ENCODE data around the gene CZIB. TPM values are rescaled to one million over a fixed set of nuclear protein-coding genes. Genes with fewer than 3 reads are reported as not detected.

CZIB gene
- polyA plus RNA-seq, 1 experiment, result 75.8 TPM

DNA sequence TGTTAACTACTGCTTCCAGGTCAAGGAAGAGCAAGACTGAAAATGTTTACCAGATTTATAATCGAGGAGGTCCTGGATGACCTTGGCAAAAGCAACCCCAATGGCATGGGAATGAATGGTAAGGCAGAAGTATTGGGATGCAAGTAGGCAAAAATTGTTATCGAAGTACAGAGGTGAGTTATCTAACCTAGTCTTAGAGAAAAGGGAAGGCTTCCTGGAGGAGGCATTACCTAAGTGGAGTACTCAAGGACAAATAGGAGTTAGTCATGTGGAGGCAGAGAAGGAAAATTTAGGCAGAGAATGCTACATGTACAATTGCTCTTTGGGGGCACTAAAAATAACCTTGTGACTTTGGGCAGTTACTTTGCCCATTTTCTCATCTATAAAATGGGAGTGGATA is 21.4 kb upstream of the CZIB start:
- Histone ChIP-seq H3K4me3 (ENCODE audit: low read depth, low read length) (no peak overlapping the region), H3K27me3 (ENCODE audit: control insufficient read depth, insufficient read depth, low read length) (no peaks in the 10 kb centered on the region), H3K36me3 (ENCODE audit: control insufficient read depth, insufficient read depth, low read length) (no peaks in the 10 kb centered on the region)
- ChIA-PET CTCF (no interaction called here), POLR2A (no interaction called here)
- no peak for DNase-seq (ENCODE audit: low read depth)
- TF ChIP-seq, protein P1, sequence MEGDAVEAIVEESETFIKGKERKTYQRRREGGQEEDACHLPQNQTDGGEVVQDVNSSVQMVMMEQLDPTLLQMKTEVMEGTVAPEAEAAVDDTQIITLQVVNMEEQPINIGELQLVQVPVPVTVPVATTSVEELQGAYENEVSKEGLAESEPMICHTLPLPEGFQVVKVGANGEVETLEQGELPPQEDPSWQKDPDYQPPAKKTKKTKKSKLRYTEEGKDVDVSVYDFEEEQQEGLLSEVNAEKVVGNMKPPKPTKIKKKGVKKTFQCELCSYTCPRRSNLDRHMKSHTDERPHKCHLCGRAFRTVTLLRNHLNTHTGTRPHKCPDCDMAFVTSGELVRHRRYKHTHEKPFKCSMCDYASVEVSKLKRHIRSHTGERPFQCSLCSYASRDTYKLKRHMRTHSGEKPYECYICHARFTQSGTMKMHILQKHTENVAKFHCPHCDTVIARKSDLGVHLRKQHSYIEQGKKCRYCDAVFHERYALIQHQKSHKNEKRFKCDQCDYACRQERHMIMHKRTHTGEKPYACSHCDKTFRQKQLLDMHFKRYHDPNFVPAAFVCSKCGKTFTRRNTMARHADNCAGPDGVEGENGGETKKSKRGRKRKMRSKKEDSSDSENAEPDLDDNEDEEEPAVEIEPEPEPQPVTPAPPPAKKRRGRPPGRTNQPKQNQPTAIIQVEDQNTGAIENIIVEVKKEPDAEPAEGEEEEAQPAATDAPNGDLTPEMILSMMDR (IDR thresholded peaks at IDR 0.05; ENCODE audit: insufficient read depth, low read depth, low read length), result no peak

DNA sequence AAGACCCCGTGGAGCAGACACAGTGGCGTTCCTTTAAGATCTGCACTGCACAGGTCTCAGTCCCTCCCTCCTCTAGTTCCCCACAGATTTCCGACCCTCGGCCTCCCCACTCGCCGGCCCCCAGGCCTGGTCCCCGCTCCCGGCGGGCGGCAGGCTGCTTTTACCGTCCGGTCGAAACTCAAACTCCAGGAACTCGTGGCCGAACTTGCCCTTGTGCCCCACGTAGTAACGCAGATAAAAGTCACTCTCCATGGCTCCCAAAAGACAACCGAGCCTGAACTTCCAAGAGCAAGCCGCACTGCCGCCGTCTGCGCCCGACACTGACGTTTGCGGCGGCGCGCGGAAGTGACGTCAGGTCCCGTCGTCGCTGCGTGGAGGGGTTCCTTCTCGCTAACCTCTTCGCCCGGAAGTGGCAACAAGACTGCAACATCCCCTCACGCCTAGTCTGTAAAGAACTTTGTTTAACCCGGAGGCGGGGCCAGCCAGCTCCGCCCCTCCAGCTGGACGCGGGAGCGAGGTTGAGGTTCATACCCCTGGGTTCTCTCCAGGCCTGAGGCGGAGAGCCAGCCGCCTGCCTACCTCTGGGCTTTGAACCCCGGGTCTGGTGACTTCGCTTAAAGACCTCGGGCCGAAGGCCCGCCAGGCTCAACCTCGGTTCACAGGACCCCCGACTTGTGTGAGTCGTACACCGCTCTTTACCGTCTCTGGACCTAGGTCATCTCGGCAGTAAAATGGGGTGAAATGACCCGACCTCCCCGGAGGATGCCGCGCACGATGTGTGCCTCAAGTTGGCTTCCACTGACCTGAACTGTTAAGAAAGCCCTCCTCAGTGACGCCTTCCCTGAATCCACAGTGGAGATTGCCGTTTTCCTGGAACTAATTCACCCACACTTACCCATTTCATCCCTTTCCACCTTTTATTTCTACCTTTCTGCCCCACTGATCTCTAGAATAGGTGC is 18.0 kb upstream of the CZIB start, which contains the start of gene MAGOH:
MAGOH (minus strand) TSS at position 322 of the 959 bp plus-strand sequence; CDS start at position 252, 70 bp downstream.
- peak; percentile 77 for DNase-seq (ENCODE audit: low read depth)
- POLR2A ChIA-PET, result no interaction called here
- peaks cover 3% of the 10 kb centered on the region for H3K36me3 ChIP-seq (ENCODE audit: control insufficient read depth, insufficient read depth, low read length)
- TF ChIP-seq, protein P1 (IDR thresholded peaks at IDR 0.05; ENCODE audit: insufficient read depth, low read depth, low read length), result no peak
- H3K4me3 ChIP-seq (ENCODE audit: low read depth, low read length), result peak within 1 kb of the TSS; percentile 76
- no peaks in the 10 kb centered on the region for H3K27me3 ChIP-seq (ENCODE audit: control insufficient read depth, insufficient read depth, low read length)
- CTCF ChIA-PET, result interaction anchor here (0.6 kb wide), 1 partner anchor 15 kb away, joined by 3 read pairs; no protein-coding TSS in a partner anchor

DNA sequence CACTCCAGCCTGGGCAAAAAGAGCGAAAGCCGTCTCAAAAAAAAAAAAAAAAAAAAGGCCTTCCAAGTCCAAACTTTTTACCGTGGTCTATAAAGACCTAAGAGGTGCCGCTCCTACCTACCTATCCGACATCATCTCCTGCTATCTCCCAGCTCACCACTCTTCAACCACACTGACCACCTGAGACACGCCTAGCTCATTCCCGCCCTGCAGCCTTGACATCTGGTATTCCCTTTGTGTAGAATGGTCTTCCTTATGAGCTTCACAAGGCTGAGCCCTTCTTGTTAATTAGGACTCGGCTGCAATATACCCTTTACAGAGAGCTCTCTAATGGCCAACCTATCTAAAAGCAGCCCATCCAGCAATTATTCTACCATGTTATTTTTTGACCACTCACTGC is 17.2 kb upstream of the CZIB start:
- ChIA-PET POLR2A (no interaction called here), CTCF (no interaction called here)
- H3K36me3 ChIP-seq (ENCODE audit: control insufficient read depth, insufficient read depth, low read length), result peaks cover 3% of the 10 kb centered on the region
- DNase-seq (ENCODE audit: low read depth), result no peak
- H3K4me3 ChIP-seq (ENCODE audit: low read depth, low read length), result peak overlapping the region; percentile 76
- H3K27me3 ChIP-seq (ENCODE audit: control insufficient read depth, insufficient read depth, low read length), result no peaks in the 10 kb centered on the region
- TF ChIP-seq, protein P1 (IDR thresholded peaks at IDR 0.05; ENCODE audit: insufficient read depth, low read depth, low read length), result no peak

DNA sequence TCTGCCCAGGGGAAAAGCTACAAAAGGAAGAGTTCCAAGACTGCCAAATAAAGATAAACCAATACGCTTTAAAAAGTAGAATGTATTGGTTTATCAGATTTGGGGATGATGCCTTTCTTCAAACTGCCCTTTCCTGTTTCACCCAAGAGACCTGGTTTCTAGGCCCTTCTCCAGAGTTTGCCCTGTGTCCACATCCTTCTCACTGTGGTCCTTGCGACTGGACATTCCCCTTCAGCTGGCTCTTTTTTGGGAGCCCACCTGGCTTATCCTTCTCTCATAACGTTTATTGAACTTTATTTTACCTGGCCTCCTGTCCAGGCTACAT is 490 bp upstream of the CZIB start:
- ChIA-PET POLR2A (interaction anchor here (0.6 kb wide), 1 partner anchor 28 kb away, joined by 5 read pairs; no protein-coding TSS in a partner anchor), CTCF (interaction anchor here (0.6 to 0.7 kb wide), 2 partner anchors 33 to 730 kb away, joined by 3 read pairs; no protein-coding TSS in a partner anchor)
- no peaks in the 10 kb centered on the region for H3K27me3 ChIP-seq (ENCODE audit: control insufficient read depth, insufficient read depth, low read length)
- TF ChIP-seq, protein P1 (IDR thresholded peaks at IDR 0.05; ENCODE audit: insufficient read depth, low read depth, low read length), result no peak
- H3K36me3 ChIP-seq (ENCODE audit: control insufficient read depth, insufficient read depth, low read length), result peaks cover 3% of the 10 kb centered on the region; the same call in 1 of the 2 replicates
- H3K4me3 ChIP-seq (ENCODE audit: low read depth, low read length), result peak overlapping the region; percentile 99
- DNase-seq (ENCODE audit: low read depth), result no peak

DNA sequence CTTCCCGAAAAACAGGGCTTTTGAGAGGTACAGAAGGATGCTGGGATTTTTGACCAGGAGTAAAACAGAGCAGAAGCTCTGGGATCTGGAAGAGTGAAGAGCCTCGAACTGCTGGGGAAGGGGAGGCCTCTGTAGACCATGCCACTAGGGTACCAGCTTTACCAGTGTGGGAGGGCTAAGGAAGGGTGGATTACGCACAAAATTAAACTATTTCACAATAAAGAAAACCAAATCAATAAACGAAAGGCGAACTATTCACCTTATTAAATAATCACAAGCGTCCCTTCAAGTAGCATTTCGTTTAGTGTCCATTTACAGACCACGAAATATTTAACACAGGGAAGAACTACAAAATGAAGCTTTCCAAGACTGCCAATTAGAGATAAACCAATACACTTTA is 723 bp downstream of the CZIB start:
- H3K27me3 ChIP-seq (ENCODE audit: control insufficient read depth, insufficient read depth, low read length), result no peaks in the 10 kb centered on the region
- DNase-seq (ENCODE audit: low read depth), result no peak
- peaks cover 4% of the 10 kb centered on the region for H3K36me3 ChIP-seq (ENCODE audit: control insufficient read depth, insufficient read depth, low read length)
- POLR2A ChIA-PET, result no interaction called here
- H3K4me3 ChIP-seq (ENCODE audit: low read depth, low read length), result peak overlapping the region; percentile 99
- TF ChIP-seq, protein P1 (IDR thresholded peaks at IDR 0.05; ENCODE audit: insufficient read depth, low read depth, low read length), result no peak
- CTCF ChIA-PET, result no interaction called here

Measured in BJ (cell line).